HG03135 (cell line): ENCODE results near the gene SEPTIN5.

Source experiments
- ATAC-seq: cut with Tn5 transposase; IDR thresholded peaks from one replicate; pipeline ENCODE4 v1.9.1; 2021; ENCODE audit warnings: mild to moderate bottlenecking, moderate library complexity; ENCODE audit not compliant: unreplicated experiment

Gene SEPTIN5

DNA sequence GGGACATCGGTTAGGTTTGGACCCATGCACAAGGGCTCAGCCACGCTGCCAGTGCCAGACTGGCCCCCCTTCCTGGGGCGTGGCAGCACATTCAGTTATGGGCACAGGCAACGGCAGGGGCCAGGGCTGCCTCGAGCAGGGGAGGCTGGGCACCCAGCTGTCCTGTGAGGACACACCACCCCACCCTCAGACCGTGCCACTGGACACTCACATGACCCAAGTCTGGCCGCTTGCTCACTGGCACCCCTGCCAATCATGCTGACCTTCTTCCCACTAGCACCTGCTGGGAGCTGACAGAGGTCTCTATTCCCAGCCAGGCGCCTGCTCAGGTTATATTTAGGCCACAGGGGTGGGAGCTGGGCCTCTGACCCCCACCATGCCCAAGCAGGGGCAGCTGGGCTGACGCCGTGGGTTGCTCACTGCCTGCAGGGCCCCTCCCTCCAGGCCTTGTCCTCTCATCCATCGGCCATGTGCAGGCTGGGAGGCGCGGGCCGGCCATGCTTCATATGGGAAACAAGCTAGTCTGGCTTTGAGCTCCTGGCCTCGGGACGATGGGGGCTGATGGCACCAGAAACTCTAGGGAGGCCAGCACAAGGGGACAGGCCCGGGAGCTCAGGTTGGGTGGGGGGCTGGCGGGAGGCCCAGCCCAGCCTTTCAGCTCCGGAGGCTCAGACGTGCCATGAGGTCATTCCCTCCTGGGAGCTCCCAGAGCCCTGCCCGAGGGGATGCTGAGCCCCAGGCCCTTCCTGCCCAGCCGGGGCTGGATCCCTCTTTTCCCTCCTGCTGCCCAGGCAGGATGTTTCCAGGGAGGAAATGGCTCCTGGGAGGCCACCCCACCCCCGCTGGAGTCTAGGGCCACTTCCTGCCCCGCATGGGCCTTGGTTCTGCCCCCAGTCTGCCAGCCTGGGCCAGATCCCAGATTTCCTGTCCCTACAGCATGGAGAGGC is 31.1 kb downstream of the SEPTIN5 start:
- ATAC-seq, result no peak

DNA sequence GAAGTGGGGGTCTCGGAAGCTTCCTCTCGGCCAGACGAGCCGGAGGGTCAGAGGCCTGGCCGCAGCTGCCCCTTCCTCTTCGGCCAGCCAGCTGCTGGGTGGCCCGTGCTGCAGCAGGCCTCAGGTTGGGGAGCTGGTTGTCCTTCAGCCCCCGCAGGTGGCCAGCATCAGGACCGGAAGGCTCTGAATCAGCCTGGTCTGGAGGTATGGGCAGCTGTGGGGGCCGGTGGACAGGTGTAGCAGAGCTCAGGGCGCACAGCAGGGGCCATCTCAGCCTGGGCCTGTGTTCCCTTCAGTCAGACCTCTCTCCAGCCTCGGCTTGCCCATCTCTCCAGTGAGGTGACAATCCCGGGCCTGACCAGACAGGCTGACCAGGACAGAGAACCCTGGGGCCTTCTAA is 32.4 kb downstream of the SEPTIN5 start:
- no peak for ATAC-seq

DNA sequence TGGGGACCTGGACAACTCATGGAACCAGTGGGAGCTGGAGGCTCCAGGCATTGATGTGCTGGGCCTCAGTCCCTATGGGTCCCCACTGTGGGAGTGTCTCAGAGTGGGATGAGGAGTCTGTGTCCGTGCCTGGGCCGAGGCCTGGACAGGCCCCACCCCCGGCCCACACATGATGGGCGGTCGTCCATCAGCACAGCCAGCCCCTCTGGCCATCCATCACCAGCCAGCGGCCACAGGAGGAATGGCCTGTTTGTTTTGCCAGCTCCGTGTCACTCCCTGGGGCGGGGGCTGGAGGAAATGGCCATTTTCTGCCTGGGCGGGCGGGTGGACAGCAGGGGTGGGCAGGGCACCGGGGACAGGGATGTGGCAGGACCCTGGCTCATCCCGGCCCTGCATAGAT is 33.2 kb downstream of the SEPTIN5 start:
- no peak for ATAC-seq

DNA sequence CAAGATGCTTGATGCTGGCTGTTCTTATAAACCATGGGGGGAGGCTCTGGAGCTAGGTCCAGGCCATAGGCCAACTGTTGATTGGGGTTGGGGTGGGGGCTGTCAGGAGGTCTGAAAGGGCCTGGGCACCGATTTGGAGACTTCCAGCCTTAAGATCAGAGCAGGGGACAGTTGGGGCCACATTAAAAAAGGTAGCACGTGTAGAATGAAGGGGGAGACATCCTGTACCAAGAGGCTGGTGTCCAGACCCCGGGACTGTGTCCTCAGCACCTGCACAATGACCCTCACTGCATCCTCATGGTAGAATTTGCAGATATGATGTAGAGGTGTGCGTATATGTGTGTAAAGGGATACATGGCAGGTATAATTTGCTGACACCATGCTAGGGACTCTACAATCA is 33.8 kb downstream of the SEPTIN5 start:
- no peak for ATAC-seq

DNA sequence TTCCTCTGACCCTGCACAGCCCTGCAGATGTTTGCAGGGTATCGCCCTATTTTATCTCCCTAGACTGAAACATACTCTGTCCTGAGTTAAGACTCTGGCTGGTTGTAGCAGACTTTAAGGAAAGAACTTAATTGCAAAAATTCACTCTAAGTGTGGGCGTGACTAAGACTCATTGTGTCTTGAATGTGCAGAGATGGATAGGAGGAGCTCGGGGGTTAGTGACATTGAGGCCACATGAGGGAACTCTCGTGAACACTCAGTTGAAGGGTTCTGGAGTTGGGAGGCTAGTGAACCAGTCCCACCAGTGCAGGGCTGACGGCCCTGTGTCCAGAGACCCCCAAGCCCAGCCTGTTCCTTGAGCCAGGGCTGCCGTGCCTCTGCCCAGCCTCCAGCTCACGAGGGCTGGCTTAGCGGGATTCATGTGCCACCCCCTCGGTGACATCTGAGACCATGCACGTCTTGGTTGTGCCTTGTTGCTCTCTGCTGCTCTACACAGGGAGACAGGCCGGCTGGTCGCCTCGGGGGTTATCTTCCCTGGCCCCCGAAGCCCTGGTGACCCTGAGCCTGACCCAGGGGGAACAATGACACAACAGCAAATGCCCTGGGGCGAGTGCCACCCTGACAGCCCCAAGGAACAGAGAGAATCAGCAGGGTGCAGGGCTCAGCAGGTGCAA is 34.8 kb downstream of the SEPTIN5 start:
- no peak for ATAC-seq

DNA sequence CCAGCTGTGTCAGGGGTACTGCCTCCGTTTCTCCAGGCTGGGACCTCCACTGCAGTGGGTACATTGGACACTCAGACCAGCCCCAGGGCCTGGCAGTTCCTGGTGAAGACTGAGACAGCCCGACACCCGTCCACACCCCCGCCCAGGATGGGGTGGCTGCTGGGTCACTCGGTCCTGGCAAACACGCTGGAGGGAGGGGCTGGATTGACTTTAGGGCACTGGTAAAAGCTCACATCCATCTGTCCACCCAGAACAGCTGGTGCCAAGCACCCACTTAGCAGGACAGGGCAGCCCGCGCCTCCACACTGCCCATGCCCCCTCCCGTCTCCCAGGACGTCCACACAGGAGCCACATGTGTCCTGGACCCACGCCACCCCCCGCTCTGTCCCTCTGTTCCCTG is 35.6 kb downstream of the SEPTIN5 start:
- ATAC-seq, result no peak

DNA sequence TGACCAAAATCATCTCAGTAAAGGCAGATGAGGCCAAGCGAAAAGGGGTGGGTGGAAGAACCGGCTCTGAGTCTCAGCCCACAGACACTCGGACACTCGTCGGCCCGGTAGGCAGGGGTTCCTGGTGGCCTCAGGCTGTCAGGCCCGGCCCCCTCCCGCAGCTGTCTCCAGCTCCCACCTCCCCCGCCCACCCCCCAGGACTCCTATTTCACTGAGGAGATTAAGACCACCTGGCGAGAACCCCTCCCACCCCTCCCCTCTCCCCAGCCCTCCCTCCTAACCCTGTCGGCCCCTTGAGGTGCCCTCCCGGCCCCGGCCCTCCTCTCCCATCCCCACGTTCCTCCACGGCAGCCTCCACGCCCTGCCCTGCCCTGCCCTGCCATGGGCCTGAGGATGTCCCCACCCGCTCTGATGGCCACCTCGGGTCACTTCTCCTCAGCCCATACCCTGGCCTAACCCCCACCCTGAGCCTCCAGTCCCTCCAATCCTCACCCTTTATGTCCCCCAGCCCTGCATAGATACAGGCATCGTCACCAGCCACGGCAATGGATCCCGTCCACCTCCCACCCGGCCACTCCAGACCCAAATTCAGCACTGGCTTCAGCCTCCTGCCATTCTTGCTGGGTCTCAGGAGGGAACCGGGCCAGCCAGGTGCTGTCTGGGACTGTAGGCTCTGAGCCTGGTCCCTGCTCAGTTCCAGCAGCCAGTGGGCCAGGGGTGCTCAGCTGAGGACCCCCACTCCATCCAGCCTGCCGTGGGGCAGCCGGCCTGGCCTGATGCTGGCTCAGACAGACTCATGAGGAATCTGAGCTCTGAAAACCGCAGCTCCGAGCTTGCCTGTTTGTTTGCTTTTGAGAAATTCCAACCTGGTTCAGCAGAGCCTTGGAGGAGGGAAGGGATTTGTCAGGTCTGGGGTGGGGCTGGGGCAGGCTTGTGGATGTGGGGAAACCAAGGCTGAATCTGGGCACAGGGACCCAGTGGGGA is 36.5 kb downstream of the SEPTIN5 start:
- ATAC-seq, result no peak

DNA sequence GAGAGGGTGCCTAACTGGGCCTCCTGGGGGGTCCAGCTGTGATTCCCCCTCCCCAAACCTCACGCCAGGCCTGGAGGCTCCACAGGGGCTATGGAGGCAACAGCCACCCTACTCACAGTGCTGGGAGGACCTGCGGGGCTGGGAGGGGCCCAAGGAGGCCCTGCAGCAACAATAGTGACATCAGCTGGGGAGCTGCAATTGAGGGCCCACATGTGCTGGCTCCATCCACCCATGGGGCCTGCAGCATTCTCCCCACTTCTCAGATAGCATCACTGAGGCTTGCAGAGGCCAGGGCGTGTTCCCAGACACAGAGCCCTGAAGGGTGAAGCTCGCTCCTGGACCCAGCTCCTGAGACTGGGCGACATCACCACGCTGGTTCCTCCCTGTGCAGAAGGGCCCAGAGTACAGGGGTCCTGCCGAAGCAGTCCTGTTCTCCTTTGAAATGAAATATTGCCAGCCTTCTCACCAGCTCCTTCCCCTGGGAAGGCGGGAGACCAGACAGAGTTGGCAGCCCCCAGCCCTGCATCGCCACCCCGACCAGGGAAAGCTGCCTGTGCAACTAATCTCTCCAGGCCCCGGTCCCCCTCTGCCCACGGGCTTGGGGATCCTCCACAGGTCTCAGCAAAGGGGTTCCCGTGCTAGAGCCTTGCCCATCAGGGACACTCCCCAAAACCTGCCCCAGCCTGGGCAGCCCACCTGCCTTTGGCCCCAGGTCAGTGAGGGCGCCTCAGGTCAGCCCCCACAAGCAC is 37.4 kb downstream of the SEPTIN5 start:
- ATAC-seq, result no peak

DNA sequence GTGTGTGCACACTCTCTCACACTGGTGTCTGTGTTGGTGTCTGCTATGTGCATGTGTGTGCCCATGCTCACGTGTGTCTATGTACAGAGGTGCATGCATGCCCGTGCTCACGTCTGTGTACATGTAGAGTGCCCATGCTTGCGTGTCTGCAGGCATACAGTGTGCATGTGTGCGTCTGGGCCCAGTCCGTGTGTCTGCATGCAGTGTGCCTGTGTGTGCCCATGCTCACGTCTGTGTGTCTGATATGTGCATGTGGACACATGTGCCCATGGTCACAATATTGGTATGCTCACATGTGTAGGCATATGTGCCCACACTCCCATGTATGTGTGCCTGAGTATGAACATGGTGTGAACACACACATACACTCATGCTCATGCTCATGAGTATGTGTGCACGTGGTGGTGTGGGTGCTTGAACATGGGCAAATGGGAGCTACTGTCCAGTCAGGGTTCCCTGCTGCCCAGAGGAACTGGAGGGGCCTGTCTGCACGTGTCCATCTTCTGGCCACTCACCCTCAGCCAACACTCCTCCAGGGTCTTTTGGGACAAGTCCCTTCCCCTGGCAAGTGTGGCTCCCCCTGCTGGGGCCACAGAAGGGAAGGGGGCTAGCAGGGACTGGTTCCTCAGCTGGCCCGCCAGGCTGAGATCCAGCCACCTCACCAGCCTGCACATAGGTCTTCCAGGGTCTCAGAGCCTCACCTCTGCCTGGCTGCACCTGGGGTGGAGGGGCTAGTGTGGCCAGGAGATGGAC is 39.0 kb downstream of the SEPTIN5 start:
- no peak for ATAC-seq

DNA sequence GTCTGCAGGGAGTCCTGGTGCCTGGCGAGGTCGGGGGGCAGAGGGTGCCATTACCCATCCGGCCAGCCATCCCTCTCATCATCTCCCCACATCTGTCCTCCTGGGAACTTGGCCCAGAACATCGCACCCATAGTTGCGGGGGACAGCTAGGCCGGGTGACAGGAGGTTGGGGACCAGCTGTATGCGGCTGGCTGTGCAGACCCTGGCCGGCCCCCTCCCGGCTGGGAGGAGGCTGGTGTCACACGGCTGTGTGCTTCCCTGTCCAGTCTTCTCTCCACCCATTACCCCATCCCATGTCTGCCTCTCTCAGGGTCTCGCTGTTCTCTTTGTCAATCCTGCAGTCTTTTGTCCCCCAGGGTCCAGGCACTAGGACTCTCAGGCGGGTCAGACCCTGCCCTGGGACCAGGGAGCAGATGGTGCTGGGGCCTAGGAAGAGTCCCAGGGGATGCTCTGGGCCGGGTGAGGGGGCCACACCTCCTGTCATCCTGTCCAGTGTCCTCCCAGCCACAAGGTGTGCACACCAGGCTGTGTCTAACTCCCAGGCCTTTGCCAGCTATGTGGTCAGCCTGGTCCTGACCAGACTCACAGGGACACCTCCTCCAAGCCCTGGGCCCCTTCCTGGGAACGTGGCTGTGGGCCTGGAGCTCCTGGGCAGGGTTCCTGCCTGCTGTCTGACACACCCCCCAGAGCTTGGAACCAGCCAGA is 39.8 kb downstream of the SEPTIN5 start:
- no peak for ATAC-seq

DNA sequence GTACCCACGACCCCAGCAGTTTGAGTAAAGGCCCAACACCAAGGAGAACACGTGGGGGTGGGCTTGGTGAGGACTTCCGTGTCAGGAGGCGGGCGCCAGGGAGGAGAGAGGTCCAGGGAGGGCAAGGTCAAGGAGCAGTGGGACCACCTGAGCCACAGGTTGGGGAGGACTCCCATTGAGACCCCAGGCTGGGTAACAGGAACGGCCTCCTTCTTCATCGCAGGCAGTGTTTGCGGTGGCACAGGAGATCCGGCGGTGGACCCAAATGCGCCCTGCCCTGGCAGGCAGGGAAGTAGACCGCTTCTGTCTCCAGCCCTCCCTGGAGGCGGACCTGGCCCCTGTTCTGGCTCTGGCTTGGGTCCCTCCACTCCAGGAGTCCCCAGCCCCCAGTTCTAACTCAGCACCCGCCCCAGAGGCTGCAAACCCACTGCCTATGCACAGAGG is 40.4 kb downstream of the SEPTIN5 start:
- ATAC-seq, result no peak

DNA sequence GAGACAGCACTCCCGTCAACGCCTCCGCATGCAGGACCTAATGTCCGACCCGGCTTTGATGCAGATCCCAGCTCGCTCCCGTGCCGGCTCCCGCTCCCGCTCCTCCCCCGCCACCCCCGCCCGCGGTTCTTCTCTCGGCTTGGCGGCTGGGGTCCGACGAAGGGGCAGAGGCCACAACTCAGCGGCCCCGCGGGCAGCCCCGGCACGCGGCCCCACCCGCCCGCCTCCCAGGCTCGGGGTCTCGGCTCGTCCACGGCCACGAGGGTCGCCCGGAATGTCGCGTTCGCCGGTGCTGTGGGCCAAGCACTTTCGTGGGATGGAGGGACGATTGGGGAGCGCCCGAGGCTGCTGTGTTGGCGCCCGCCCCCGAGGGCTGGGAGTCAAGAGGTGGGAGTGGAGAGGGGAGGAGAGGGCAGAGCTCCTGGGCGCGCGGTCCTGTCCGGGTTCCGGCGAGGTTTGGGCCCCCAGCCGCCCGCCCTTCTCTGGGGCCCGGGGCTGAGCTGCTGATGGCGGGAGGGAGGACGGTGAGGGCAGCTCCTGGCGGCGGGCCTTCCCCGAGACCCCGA is 40.9 kb downstream of the SEPTIN5 start:
- ATAC-seq, result no peak

DNA sequence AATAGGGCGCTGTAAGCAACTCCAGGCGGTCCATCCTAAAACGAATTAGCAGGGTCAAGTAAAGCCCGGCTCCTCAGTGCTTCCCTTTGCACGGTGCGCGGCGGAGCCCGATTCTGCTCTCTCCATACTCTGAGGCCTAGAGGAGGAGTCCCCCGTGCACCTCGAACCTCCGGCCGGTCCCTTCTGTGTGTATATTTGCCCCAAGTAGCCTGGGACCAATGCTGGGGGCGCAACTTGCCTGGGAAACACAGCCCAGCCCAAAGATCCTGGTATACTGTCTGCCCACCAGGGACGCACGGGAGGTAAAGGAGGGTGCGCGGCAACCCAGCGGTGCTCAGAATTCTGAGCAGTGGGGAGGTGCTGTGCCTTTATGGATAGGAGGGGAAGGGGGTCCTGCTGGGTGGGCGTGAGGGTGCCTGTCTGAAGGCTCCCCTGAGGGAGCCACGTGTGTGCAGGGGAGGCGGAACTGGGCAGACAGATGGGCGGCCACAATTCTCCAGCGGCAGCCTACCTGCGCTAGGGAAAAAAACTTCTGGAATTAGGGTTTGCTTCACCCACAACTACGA is 41.5 kb downstream of the SEPTIN5 start:
- ATAC-seq, result no peak

DNA sequence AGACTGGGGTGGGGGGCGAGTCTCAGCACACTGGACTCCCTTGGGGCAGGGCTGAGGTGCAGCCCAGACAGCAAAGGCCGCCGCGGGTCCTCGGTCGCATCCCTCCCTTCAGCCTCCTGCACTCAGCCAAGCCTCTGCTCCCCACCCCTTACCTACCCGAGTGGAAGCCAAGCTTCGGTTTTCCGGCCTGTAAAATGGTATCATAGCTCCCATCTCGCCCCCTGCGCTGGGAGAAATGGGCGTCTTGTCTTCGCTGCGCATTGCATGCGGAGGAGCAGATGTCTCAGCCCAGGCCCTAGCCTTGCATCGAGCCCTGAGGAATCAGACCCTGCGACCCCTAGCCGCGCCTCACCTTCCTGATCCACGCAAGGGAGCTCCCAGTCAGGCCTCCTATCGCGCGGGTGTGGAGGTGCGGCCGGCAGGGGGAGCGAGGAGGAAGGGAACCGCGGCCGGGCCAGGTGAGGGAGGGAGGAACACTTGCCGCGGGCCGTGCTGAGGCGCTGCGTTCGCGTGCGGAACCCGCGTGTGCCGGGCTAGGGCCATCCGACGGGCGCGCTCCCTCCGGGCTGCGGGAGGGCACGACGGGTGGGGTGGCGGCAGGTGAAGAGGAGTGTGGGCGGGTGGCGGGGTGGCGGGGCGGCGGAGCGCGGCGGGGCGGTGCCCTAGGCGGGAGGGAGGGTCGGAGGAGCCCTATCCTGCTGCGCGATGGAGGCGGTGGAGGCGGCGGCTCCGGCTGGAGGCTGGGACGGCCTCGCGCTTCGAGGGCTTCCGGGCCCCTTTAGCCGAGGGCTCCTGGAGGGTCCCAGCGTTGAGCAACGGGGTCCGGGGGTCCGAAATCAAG is 42.2 kb downstream of the SEPTIN5 start:
- ATAC-seq, result no peak

DNA sequence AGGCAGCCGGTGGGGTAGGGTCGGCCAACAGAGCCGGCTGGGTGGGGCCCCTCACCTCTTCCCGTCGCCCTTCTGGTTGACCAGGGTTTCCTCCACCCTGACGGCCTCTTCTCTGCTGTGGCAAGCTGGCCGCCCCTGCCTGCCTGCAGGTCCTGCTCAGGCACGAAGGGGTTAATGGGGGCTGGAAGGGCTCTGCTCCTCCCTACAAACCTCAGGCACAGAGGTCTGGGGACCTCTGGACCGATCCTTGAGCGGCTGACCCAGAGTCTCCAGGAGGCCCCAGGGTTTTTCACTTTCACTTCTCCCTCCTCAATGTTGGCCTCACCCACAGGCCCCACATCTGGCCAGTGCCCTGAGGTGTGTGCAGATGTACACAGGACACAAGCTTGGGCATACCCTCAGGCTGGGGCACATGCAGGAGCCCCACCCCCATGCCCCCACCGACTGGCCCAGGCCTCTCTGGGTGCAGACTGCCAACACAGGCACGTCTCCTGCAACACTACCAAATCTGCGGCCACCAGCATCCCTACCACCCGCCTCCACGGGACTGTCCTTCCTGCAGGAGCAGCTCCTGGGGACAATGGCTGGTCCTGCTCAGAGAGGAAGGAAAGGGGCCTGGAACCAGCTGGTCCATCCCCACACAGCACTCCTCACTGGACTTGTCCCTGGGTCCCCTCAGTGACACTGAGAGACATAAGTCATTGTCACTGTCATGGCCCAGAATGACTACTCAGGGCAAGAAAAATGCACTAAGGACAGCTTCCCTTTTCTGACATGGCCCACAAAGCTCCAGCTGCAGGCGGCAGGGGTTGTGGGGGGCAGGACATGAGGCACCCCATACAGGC is 43.1 kb downstream of the SEPTIN5 start:
- no peak for ATAC-seq
